HEK293 (cell line): ENCODE data around the gene STX5.

Experiments
- CTCF ChIA-PET: fragments of 350-600 bp; formaldehyde crosslinking; extraction: SDS; loops from one replicate; lab custom pipeline; 2021; ENCODE audit warnings: antibody characterized with exemption; lab: Yijun Ruan, JAX
- POLR2A ChIA-PET: fragments of 300-600 bp; formaldehyde crosslinking; extraction: SDS; loops from one replicate; lab custom pipeline; 2020; ENCODE audit warnings: antibody characterized with exemption, inconsistent platforms; lab: Yijun Ruan, JAX
- H3K27ac ChIP-seq: fragments of 200-500 bp; sonication (Bioruptor generic); 2 replicates; pipeline ENCODE4 v1.5.1; 2014; ENCODE audit warnings: low read depth, low read length, control low read depth, inconsistent platforms; ENCODE audit errors: extremely low read depth
- H3K36me3 ChIP-seq, 2 experiments: fragments of 200-500 bp in 1 of 2; sonication (Bioruptor generic) in 1 of 2; 1 replicate in 1 of 2; 2 replicates in 1 of 2; pipeline ENCODE4 v1.5.1; 2014 to 2017; ENCODE audit warnings: inconsistent platforms in 2 of 2, low read length in 2 of 2; ENCODE audit not compliant: control insufficient read depth in 2 of 2, insufficient read depth in 1 of 2
- H3K4me1 ChIP-seq: fragments of 200-500 bp; sonication (Bioruptor generic); 2 replicates; pipeline ENCODE4 v1.5.1; 2014; ENCODE audit warnings: mild to moderate bottlenecking, low read length, inconsistent platforms; ENCODE audit not compliant: control insufficient read depth, insufficient read depth
- H3K4me3 ChIP-seq: 2 replicates; pipeline ENCODE4 v1.5.1; 2011; ENCODE audit warnings: low read depth, mild to moderate bottlenecking, control low read depth, low read length, moderate library complexity
- H3K9me3 ChIP-seq: fragments of 200-500 bp; sonication (Bioruptor generic); 2 replicates; pipeline ENCODE4 v1.5.1; 2014; ENCODE audit warnings: low read depth, low read length, inconsistent platforms; ENCODE audit not compliant: control insufficient read depth, insufficient read depth
- AEBP2 ChIP-seq: fragments of 450-650 bp; formaldehyde crosslinking; IDR thresholded peaks from 2 replicates; pipeline ENCODE4 v1.5.1; 2016; ENCODE audit warnings: missing biosample characterization, missing genetic modification characterization, borderline replicate concordance
- GLIS1 ChIP-seq: fragments of 450-650 bp; formaldehyde crosslinking; IDR thresholded peaks from 2 replicates; pipeline ENCODE4 v1.5.1; 2016; ENCODE audit warnings: missing biosample characterization, missing genetic modification characterization
- HOXD13 ChIP-seq: sonication (generic); formaldehyde crosslinking; IDR thresholded peaks from 2 replicates; pipeline ENCODE4 v1.8.0; 2022; ENCODE audit warnings: missing genetic modification reagents, borderline replicate concordance
- KLF1 ChIP-seq: fragments of 450-650 bp; formaldehyde crosslinking; IDR thresholded peaks from 2 replicates; pipeline ENCODE4 v1.5.1; 2016; ENCODE audit warnings: missing biosample characterization, missing genetic modification characterization
- KLF7 ChIP-seq: fragments of 450-650 bp; formaldehyde crosslinking; IDR thresholded peaks from 2 replicates; pipeline ENCODE4 v1.5.1; 2016; ENCODE audit warnings: missing biosample characterization, missing genetic modification characterization, borderline replicate concordance
- KLF8 ChIP-seq: fragments of 450-650 bp; formaldehyde crosslinking; IDR thresholded peaks from 2 replicates; pipeline ENCODE4 v1.5.1; 2016; ENCODE audit warnings: missing biosample characterization, missing genetic modification characterization
- YY1 ChIP-seq: fragments of 450-650 bp; formaldehyde crosslinking; IDR thresholded peaks from 2 replicates; pipeline ENCODE4 v1.5.1; 2018; ENCODE audit warnings: missing biosample characterization, missing genetic modification characterization
- ZBTB17 ChIP-seq: fragments of 450-650 bp; formaldehyde crosslinking; IDR thresholded peaks from 2 replicates; pipeline ENCODE4 v1.5.1; 2016; ENCODE audit warnings: missing biosample characterization, missing genetic modification characterization
- ZBTB20 ChIP-seq: fragments of 450-650 bp; formaldehyde crosslinking; IDR thresholded peaks from 2 replicates; pipeline ENCODE4 v1.5.1; 2016; ENCODE audit warnings: missing biosample characterization, missing genetic modification characterization
- ZFP37 ChIP-seq: fragments of 450-650 bp; formaldehyde crosslinking; IDR thresholded peaks from 2 replicates; pipeline ENCODE4 v1.5.1; 2016; ENCODE audit warnings: missing biosample characterization, missing genetic modification characterization
- ZNF121 ChIP-seq: fragments of 450-650 bp; formaldehyde crosslinking; IDR thresholded peaks from 2 replicates; pipeline ENCODE4 v1.5.1; 2016; ENCODE audit warnings: missing biosample characterization, missing genetic modification characterization
- ZNF433 ChIP-seq: fragments of 450-650 bp; formaldehyde crosslinking; IDR thresholded peaks from 2 replicates; pipeline ENCODE4 v1.5.1; 2016; ENCODE audit warnings: missing biosample characterization, missing genetic modification characterization, low read depth
- ZNF600 ChIP-seq: fragments of 450-650 bp; formaldehyde crosslinking; IDR thresholded peaks from 2 replicates; pipeline ENCODE4 v1.5.1; 2016; ENCODE audit warnings: missing biosample characterization, missing genetic modification characterization
- ZNF747 ChIP-seq: fragments of 450-650 bp; formaldehyde crosslinking; IDR thresholded peaks from 2 replicates; pipeline ENCODE4 v1.5.1; 2016; ENCODE audit warnings: missing biosample characterization, missing genetic modification characterization
- ZSCAN23 ChIP-seq: fragments of 450-650 bp; formaldehyde crosslinking; IDR thresholded peaks from 2 replicates; pipeline ENCODE4 v1.5.1; 2016; ENCODE audit warnings: missing biosample characterization, missing genetic modification characterization
- ZSCAN4 ChIP-seq: fragments of 450-650 bp; formaldehyde crosslinking; IDR thresholded peaks from 2 replicates; pipeline ENCODE4 v1.5.1; 2017; ENCODE audit warnings: missing biosample characterization, missing genetic modification characterization
- ZXDB ChIP-seq: fragments of 450-650 bp; formaldehyde crosslinking; IDR thresholded peaks from 2 replicates; pipeline ENCODE4 v1.5.1; 2016; ENCODE audit warnings: missing biosample characterization, missing genetic modification characterization

The STX5 gene

GRCh38 chr11:62851807-62852522, 20.1 kb upstream of the STX5 start (continued):
- TF ChIP-seq ZFP37 (tag by site-specific recombination), result no peak

GRCh38 chr11:62850911-62851806, 19.3 kb upstream of the STX5 start:
- H3K4me3 ChIP-seq, result no peak overlapping the region
- CTCF ChIA-PET, result interaction anchor here (0.6 to 0.8 kb wide), 3 partner anchors 19 to 171 kb away, joined by 3 to 4 read pairs (median 3); no protein-coding TSS in a partner anchor
- H3K27ac ChIP-seq, result no peak overlapping the region
- POLR2A ChIA-PET, result interaction anchor here (0.6 to 4.0 kb wide), 20 partner anchors 8 to 277 kb away, joined by 3 to 96 read pairs (median 4); partner anchors contain the start of genes C11orf98, CSKMT, EEF1G and MTA2
- no peaks in the 10 kb centered on the region for H3K4me1 ChIP-seq
- no peaks in the 10 kb centered on the region for H3K9me3 ChIP-seq
- peaks cover 3 to 42% of the 10 kb centered on the region in 2 experiments; a peak in 1 of 3 replicates for H3K36me3 ChIP-seq
- TF ChIP-seq AEBP2 (tag by site-specific recombination), result no peak
- no peak for TF ChIP-seq KLF7 (tag by site-specific recombination)
- TF ChIP-seq KLF8 (tag by site-specific recombination), result 0 out of 2 replicates have a peak, but pooled peaks have one; percentile 18
- TF ChIP-seq ZBTB20 (tag by site-specific recombination), result 0 out of 2 replicates have a peak, but pooled peaks have one; percentile 22
- 0 out of 2 replicates have a peak, but pooled peaks have one; percentile 11 for TF ChIP-seq KLF1 (tag by site-specific recombination)
- no peak for TF ChIP-seq ZNF433
- peak; percentile 74 for TF ChIP-seq ZSCAN4 (tag by site-specific recombination)
- TF ChIP-seq ZNF747 (tag by site-specific recombination), result no peak
- TF ChIP-seq YY1 (tag by site-specific recombination), result no peak
- no peak for TF ChIP-seq GLIS1
- TF ChIP-seq ZBTB17 (tag by site-specific recombination), result peak; percentile 90
- peak; percentile 93 for TF ChIP-seq ZNF600

GRCh38 chr11:62847767-62848314, 16.0 kb upstream of the STX5 start:
- Histone ChIP-seq H3K36me3 (peaks cover 0 to 15% of the 10 kb centered on the region in 2 experiments; a peak in 1 of 3 replicates), H3K4me3 (no peak overlapping the region), H3K9me3 (no peaks in the 10 kb centered on the region), H3K4me1 (no peaks in the 10 kb centered on the region), H3K27ac (no peak overlapping the region)
- CTCF ChIA-PET, result interaction anchor here (0.5 kb wide), 1 partner anchor 551 kb away, joined by 3 read pairs; no protein-coding TSS in a partner anchor
- no peak for TF ChIP-seq ZXDB
- TF ChIP-seq ZSCAN23, result no peak
- no peak for TF ChIP-seq HOXD13
- TF ChIP-seq ZNF121 (tag by site-specific recombination), result peak; percentile 89
- TF ChIP-seq, all 188 proteins: peak for 1
- POLR2A ChIA-PET, result interaction anchor here (1.0 kb wide), 1 partner anchor 8 kb away, joined by 3 read pairs; no protein-coding TSS in a partner anchor
